ENCODE data around the gene INPP5J.

The INPP5J gene

DNA sequence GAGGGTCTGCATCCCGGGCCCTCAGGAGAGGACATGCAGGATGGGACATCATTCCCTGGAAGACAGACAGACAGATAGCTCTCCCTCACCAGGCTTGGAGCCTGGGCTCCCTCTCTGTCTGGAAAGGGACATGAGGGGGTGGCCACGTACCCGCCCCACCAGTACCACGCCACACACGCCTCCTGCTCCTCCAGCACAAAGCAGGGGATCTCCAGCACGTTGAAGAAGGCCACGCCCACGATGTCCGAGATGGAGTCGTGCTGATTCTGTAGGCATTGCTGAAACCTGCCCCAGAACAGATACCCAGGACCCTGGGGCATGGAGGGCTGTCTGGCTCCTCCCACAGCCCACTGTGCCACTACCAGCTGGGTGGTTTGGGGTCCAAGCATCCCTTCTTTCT, 15.4 kb downstream of the INPP5J start:
- no CpG with 5 or more reads among the region's 10 CpGs for WGBS (ENCODE audit: insufficient coverage, insufficient read length)
- H3K9me3 ChIP-seq (ENCODE audit: control insufficient read depth, insufficient read depth, low read length) = no peaks in the 10 kb centered on the region
- H3K27ac ChIP-seq (ENCODE audit: low read length) = no peak overlapping the region
- no peak overlapping the region for H3K4me3 ChIP-seq (ENCODE audit: low read length)
- H3K27me3 ChIP-seq (ENCODE audit: control insufficient read depth, insufficient read depth, low read length) = no peaks in the 10 kb centered on the region
- peaks cover 3% of the 10 kb centered on the region for H3K4me1 ChIP-seq (ENCODE audit: control insufficient read depth, insufficient read depth, low read length)
- H3K36me3 ChIP-seq (ENCODE audit: control insufficient read depth, insufficient read depth, low read length) = peaks cover 28% of the 10 kb centered on the region
- no peak for DNase-seq (ENCODE audit: low read depth, low spot score)

- no peaks in the 10 kb centered on the region for H3K27me3 ChIP-seq (ENCODE audit: control insufficient read depth, insufficient read depth, low read length)
- no peaks in the 10 kb centered on the region for H3K9me3 ChIP-seq (ENCODE audit: control insufficient read depth, insufficient read depth, low read length)
- H3K4me3 ChIP-seq (ENCODE audit: low read length) = peak overlapping the region; percentile 45; the same call in 1 of the 2 replicates
- H3K36me3 ChIP-seq (ENCODE audit: control insufficient read depth, insufficient read depth, low read length) = peaks cover 24% of the 10 kb centered on the region
- no CpG with 5 or more reads among the region's 3 CpGs for WGBS (ENCODE audit: insufficient coverage, insufficient read length)
- H3K27ac ChIP-seq (ENCODE audit: low read length) = no peak overlapping the region
- DNase-seq (ENCODE audit: low read depth, low spot score) = no peak
- H3K4me1 ChIP-seq (ENCODE audit: control insufficient read depth, insufficient read depth, low read length) = peaks cover 3% of the 10 kb centered on the region
Observed at GRCh38 chr22:31139066-31139465, 16.3 kb downstream of the INPP5J start.

DNA sequence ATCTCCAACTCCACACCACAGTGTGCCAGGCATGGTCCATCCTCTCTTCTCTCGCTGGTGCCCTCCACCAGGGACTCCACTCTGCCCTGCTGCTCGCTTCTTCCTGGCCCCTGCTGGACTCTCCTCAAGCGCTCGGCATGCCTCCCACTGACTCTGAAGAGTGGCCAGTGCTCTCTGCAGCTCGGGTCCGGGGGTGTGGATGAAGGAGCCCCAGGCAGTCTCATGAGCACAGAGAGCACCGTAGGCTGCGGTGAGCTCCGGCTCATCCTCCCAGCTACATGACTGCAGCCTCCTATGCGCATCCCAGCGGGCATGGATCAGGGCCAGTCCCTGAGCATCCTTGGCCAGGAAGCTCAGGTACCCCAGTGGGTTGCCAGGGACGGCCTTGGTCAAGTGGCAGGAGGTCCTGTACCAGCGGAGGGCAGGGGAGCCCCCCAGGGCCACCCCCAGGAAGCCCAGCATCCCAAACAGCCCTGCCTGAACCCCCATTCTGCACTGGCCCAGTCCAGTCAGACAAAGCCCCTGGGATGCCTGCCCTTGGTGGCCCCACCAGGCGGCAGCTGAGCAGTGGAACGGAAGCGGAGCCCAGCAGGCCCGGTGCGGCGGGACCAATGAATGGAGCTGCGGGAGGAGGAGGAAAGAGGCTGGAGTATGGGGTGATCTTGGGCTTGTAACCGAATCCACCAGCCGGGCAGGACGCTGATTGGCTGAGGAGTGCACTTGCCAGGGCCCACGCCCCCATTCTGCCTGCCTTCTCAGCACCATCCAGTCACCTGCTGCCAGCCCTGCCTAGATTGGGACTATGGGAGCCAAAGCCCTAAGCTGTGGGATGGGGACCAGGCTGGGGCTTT, 17.3 kb downstream of the INPP5J start, which contains the start of gene PLA2G3:
Gene PLA2G3 (minus strand): TSS at position 643 of the 851 bp plus-strand sequence. CDS start 154 bp downstream, at position 489.
- no peak within 1 kb of the TSS for H3K27ac ChIP-seq (ENCODE audit: low read length)

GRCh38 chr22:31140746-31141145, 18.0 kb downstream of the INPP5J start:
- Histone ChIP-seq H3K4me3 (ENCODE audit: low read length) (no peak overlapping the region), H3K4me1 (ENCODE audit: control insufficient read depth, insufficient read depth, low read length) (peaks cover 3% of the 10 kb centered on the region), H3K27me3 (ENCODE audit: control insufficient read depth, insufficient read depth, low read length) (no peaks in the 10 kb centered on the region), H3K27ac (ENCODE audit: low read length) (no peak overlapping the region), H3K9me3 (ENCODE audit: control insufficient read depth, insufficient read depth, low read length) (no peaks in the 10 kb centered on the region), H3K36me3 (ENCODE audit: control insufficient read depth, insufficient read depth, low read length) (peaks cover 9% of the 10 kb centered on the region; the same call in 1 of the 2 replicates)
- no peak for DNase-seq (ENCODE audit: low read depth, low spot score)
- no CpG with 5 or more reads among the region's 5 CpGs for WGBS (ENCODE audit: insufficient coverage, insufficient read length)

More for the DNA sequence above, 17.3 kb downstream of the INPP5J start, which contains the start of gene PLA2G3:
- no peaks in the 10 kb centered on the region for H3K27me3 ChIP-seq (ENCODE audit: control insufficient read depth, insufficient read depth, low read length)
- no CpG with 5 or more reads among the region's 24 CpGs for WGBS (ENCODE audit: insufficient coverage, insufficient read length)
- H3K4me1 ChIP-seq (ENCODE audit: control insufficient read depth, insufficient read depth, low read length) = peaks cover 3% of the 10 kb centered on the region
- peaks cover 16% of the 10 kb centered on the region for H3K36me3 ChIP-seq (ENCODE audit: control insufficient read depth, insufficient read depth, low read length)
- H3K4me3 ChIP-seq (ENCODE audit: low read length) = peak within 1 kb of the TSS; percentile 45
- H3K9me3 ChIP-seq (ENCODE audit: control insufficient read depth, insufficient read depth, low read length) = no peaks in the 10 kb centered on the region
- DNase-seq (ENCODE audit: low read depth, low spot score) = peak; percentile 97

- no peak for DNase-seq (ENCODE audit: low read depth, low spot score)
- WGBS (ENCODE audit: insufficient coverage, insufficient read length) = no CpG with 5 or more reads among the region's 2 CpGs
- H3K27ac ChIP-seq (ENCODE audit: low read length) = no peak overlapping the region
Observed at GRCh38 chr22:31141551-31141950, 18.8 kb downstream of the INPP5J start.

GRCh38 chr22:31142285-31142684, 19.5 kb downstream of the INPP5J start:
- DNase-seq (ENCODE audit: low read depth, low spot score) = no peak
- Histone ChIP-seq H3K4me3 (ENCODE audit: low read length) (no peak overlapping the region), H3K4me1 (ENCODE audit: control insufficient read depth, insufficient read depth, low read length) (peaks cover 3% of the 10 kb centered on the region), H3K27ac (ENCODE audit: low read length) (no peak overlapping the region), H3K27me3 (ENCODE audit: control insufficient read depth, insufficient read depth, low read length) (no peaks in the 10 kb centered on the region), H3K36me3 (ENCODE audit: control insufficient read depth, insufficient read depth, low read length) (no peaks in the 10 kb centered on the region), H3K9me3 (ENCODE audit: control insufficient read depth, insufficient read depth, low read length) (no peaks in the 10 kb centered on the region)
- no CpG with 5 or more reads among the region's 4 CpGs for WGBS (ENCODE audit: insufficient coverage, insufficient read length)

More at GRCh38 chr22:31141551-31141950, 18.8 kb downstream of the INPP5J start:
- no peaks in the 10 kb centered on the region for H3K9me3 ChIP-seq (ENCODE audit: control insufficient read depth, insufficient read depth, low read length)
- peaks cover 3% of the 10 kb centered on the region for H3K4me1 ChIP-seq (ENCODE audit: control insufficient read depth, insufficient read depth, low read length)
- no peaks in the 10 kb centered on the region for H3K27me3 ChIP-seq (ENCODE audit: control insufficient read depth, insufficient read depth, low read length)
- H3K4me3 ChIP-seq (ENCODE audit: low read length) = no peak overlapping the region
- peaks cover 5% of the 10 kb centered on the region; the same call in 1 of the 2 replicates for H3K36me3 ChIP-seq (ENCODE audit: control insufficient read depth, insufficient read depth, low read length)

DNA sequence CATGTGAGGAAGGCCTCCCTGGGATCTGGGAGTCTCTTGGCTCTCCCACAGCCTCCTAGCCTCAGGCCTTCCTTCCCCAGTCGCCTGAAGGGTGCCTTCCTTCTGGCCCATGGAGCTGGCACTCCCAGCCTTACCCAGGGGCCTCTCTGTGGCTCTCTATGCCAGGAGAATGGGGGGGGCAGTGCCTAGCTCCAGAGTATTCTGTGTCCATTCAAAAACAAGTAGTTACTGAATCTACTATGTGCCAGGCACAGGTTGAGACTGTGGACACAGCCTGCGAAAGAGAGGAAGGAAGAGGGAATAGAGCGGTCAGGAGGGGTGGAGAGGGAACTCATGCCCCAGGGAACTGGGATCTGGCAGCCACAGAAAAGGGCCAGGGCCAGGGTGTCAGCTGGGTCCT, 20.3 kb downstream of the INPP5J start:
- H3K27me3 ChIP-seq (ENCODE audit: control insufficient read depth, insufficient read depth, low read length) = no peaks in the 10 kb centered on the region
- H3K27ac ChIP-seq (ENCODE audit: low read length) = no peak overlapping the region
- H3K9me3 ChIP-seq (ENCODE audit: control insufficient read depth, insufficient read depth, low read length) = no peaks in the 10 kb centered on the region
- no CpG with 5 or more reads among the region's 3 CpGs for WGBS (ENCODE audit: insufficient coverage, insufficient read length)
- H3K4me3 ChIP-seq (ENCODE audit: low read length) = no peak overlapping the region
- H3K36me3 ChIP-seq (ENCODE audit: control insufficient read depth, insufficient read depth, low read length) = no peaks in the 10 kb centered on the region
- DNase-seq (ENCODE audit: low read depth, low spot score) = no peak
- H3K4me1 ChIP-seq (ENCODE audit: control insufficient read depth, insufficient read depth, low read length) = peaks cover 3% of the 10 kb centered on the region

- Histone ChIP-seq H3K27ac (ENCODE audit: low read length) (no peak overlapping the region), H3K27me3 (ENCODE audit: control insufficient read depth, insufficient read depth, low read length) (no peaks in the 10 kb centered on the region), H3K4me3 (ENCODE audit: low read length) (no peak overlapping the region), H3K4me1 (ENCODE audit: control insufficient read depth, insufficient read depth, low read length) (peaks cover 3% of the 10 kb centered on the region), H3K9me3 (ENCODE audit: control insufficient read depth, insufficient read depth, low read length) (no peaks in the 10 kb centered on the region), H3K36me3 (ENCODE audit: control insufficient read depth, insufficient read depth, low read length) (no peaks in the 10 kb centered on the region)
- WGBS (ENCODE audit: insufficient coverage, insufficient read length) = no CpG with 5 or more reads among the region's 3 CpGs
- DNase-seq (ENCODE audit: low read depth, low spot score) = no peak
Observed at GRCh38 chr22:31143537-31143936, 20.8 kb downstream of the INPP5J start.

DNA sequence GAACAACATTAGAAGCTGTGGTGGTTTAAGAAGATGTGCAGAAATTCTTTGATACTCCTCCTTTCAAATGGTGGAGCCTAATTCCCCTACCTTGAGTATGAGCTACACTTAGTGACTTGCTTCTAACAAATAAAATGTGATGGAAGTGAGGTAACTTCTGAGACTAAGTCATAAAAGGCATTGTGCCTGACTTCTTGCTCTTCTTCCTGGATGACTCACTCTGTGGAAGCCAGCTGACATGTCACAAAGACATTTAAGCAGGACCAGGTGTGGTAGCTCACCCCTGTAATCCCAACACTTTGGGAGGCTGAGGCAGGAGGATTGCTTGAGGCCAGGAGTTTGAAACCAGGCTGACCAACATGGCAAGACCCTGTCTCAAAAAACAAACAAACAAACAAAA, 21.5 kb downstream of the INPP5J start:
- DNase-seq (ENCODE audit: low read depth, low spot score) = no peak
- H3K4me1 ChIP-seq (ENCODE audit: control insufficient read depth, insufficient read depth, low read length) = peaks cover 3% of the 10 kb centered on the region

GRCh38 chr22:31148488-31148887, 25.7 kb downstream of the INPP5J start:
- Histone ChIP-seq H3K27ac (ENCODE audit: low read length) (no peak overlapping the region), H3K36me3 (ENCODE audit: control insufficient read depth, insufficient read depth, low read length) (no peaks in the 10 kb centered on the region), H3K27me3 (ENCODE audit: control insufficient read depth, insufficient read depth, low read length) (no peaks in the 10 kb centered on the region), H3K4me3 (ENCODE audit: low read length) (no peak overlapping the region), H3K9me3 (ENCODE audit: control insufficient read depth, insufficient read depth, low read length) (no peaks in the 10 kb centered on the region), H3K4me1 (ENCODE audit: control insufficient read depth, insufficient read depth, low read length) (no peaks in the 10 kb centered on the region)
- no peak for DNase-seq (ENCODE audit: low read depth, low spot score)
- WGBS (ENCODE audit: insufficient coverage, insufficient read length) = no CpG with 5 or more reads among the region's 1 CpG

More for the DNA sequence above, 21.5 kb downstream of the INPP5J start:
- Histone ChIP-seq H3K27me3 (ENCODE audit: control insufficient read depth, insufficient read depth, low read length) (no peaks in the 10 kb centered on the region), H3K36me3 (ENCODE audit: control insufficient read depth, insufficient read depth, low read length) (no peaks in the 10 kb centered on the region), H3K9me3 (ENCODE audit: control insufficient read depth, insufficient read depth, low read length) (no peaks in the 10 kb centered on the region), H3K4me3 (ENCODE audit: low read length) (no peak overlapping the region), H3K27ac (ENCODE audit: low read length) (no peak overlapping the region)
